Naive thymus-derived CD4-positive, alpha-beta T cell (primary cell): ENCODE measurements around the gene PTPRN2. TPM values are rescaled to one million over a fixed set of nuclear protein-coding genes. Genes with fewer than 3 reads are reported as not detected.

Experiments used
- ATAC-seq: fragments of 150-1000 bp; cut with Tn5 transposase; 2 replicates; pipeline ENCODE4 v1.10.0; 2021; ENCODE audit warnings: mild to moderate bottlenecking, moderate library complexity
- CTCF ChIA-PET: fragments of 350-600 bp; sonication (Branson Sonifier 250); formaldehyde crosslinking; loops from one replicate; lab custom pipeline; 2021; ENCODE audit warnings: antibody characterized with exemption; lab: Charles Lee
- POLR2A ChIA-PET: fragments of 350-600 bp; sonication (Branson Sonifier 250); formaldehyde crosslinking; loops from one replicate; lab custom pipeline; 2021; ENCODE audit warnings: antibody characterized with exemption, inconsistent platforms; lab: Charles Lee
- DNase-seq, 9 donors: peaks; one replicate each; pipeline versions ENCODE4 v3.0.0 to v3.0.0-alpha.2; 2020 to 2022; ENCODE audit warnings: mixed read lengths in 1 of 9
- H3K27ac ChIP-seq: one replicate; pipeline ENCODE4 v1.7.0; 2013; ENCODE audit warnings: mild to moderate bottlenecking, low read depth, low read length, moderate library complexity
- H3K27me3 ChIP-seq, 2 donors: one replicate each; pipeline ENCODE4 v1.7.0; 2013; ENCODE audit warnings: low read length in 2 of 2, mild to moderate bottlenecking in 2 of 2, moderate library complexity in 2 of 2; ENCODE audit not compliant: control insufficient read depth in 2 of 2, insufficient read depth in 2 of 2
- H3K36me3 ChIP-seq, 3 experiments: 1 replicate in 2 of 3; 2 replicates in 1 of 3; pipeline ENCODE4 v1.7.0; 2013; ENCODE audit warnings: low read length in 3 of 3, mild to moderate bottlenecking in 3 of 3, moderate library complexity in 1 of 3; ENCODE audit not compliant: insufficient read depth in 3 of 3, control insufficient read depth in 2 of 3
- H3K4me1 ChIP-seq, 2 donors: one replicate each; pipeline ENCODE4 v1.7.0; 2013; ENCODE audit warnings: low read length in 2 of 2, mild to moderate bottlenecking in 2 of 2, moderate library complexity in 1 of 2; ENCODE audit not compliant: control insufficient read depth in 2 of 2, insufficient read depth in 2 of 2
- H3K4me3 ChIP-seq: 2 replicates; pipeline ENCODE4 v1.7.0; 2013; ENCODE audit warnings: mild to moderate bottlenecking, low read length
- H3K9me3 ChIP-seq, 3 experiments: 1 replicate in 2 of 3; 2 replicates in 1 of 3; pipeline ENCODE4 v1.7.0; 2013; ENCODE audit warnings: low read length in 3 of 3; ENCODE audit not compliant: control insufficient read depth in 2 of 3
- H3K27ac Mint-ChIP-seq, 9 donors: one replicate each; pipeline ENCODE4 v1.8.0; 2020 to 2022; ENCODE audit warnings: mixed read lengths in 9 of 9, mild to moderate bottlenecking in 8 of 9, moderate library complexity in 5 of 9, inconsistent platforms in 2 of 9
- H3K27me3 Mint-ChIP-seq, 5 donors: one replicate each; pipeline ENCODE4 v1.8.0; 2021 to 2022; ENCODE audit warnings: mixed read lengths in 5 of 5, mild to moderate bottlenecking in 1 of 5
- H3K36me3 Mint-ChIP-seq, 5 donors: one replicate each; pipeline ENCODE4 v1.8.0; 2020 to 2022; ENCODE audit warnings: mixed read lengths in 5 of 5, mild to moderate bottlenecking in 3 of 5, inconsistent platforms in 1 of 5
- H3K4me1 Mint-ChIP-seq, 7 donors: one replicate each; pipeline ENCODE4 v1.8.0; 2020 to 2022; ENCODE audit warnings: mixed read lengths in 7 of 7, mild to moderate bottlenecking in 3 of 7, inconsistent platforms in 1 of 7
- H3K4me3 Mint-ChIP-seq, 10 donors: one replicate each; pipeline ENCODE4 v1.8.0; 2020 to 2022; ENCODE audit warnings: mild to moderate bottlenecking in 10 of 10, mixed read lengths in 10 of 10, moderate library complexity in 6 of 10, inconsistent platforms in 2 of 10
- H3K9me3 Mint-ChIP-seq, 11 donors: one replicate each; pipeline ENCODE4 v1.8.0; 2020 to 2022; ENCODE audit warnings: mixed read lengths in 11 of 11, mild to moderate bottlenecking in 4 of 11, inconsistent platforms in 1 of 11, moderate library complexity in 1 of 11
- intact Hi-C, 2 donors: fragments of 100-400 bp; cut with micrococcal nuclease; formaldehyde crosslinking; loops; one replicate each; pipeline ENCODE4 v1.15.1; 2023
- polyA plus RNA-seq, 2 donors: library from polyadenylated mRNA; unstranded; fragments of 300-500 nt; fragmentation: Illumina TruSeq; gene quantifications; one replicate each; pipeline ENCODE4 v1.2.3, GENCODE V29; 2021
- total RNA-seq, 6 experiments: library from RNA in 5 of 6; stranded (reverse) in 5 of 6; gene quantifications; 1 replicate in 5 of 6; 2 replicates in 1 of 6; pipeline ENCODE4 v1.2.3 and lab custom pipeline; 2021 to 2026

The PTPRN2 gene
- total and polyA plus RNA-seq, 7 experiments from 2014 or later = 0.58 to 2.3 (median 1.4) TPM

GRCh38 chr7:158557441-158557755 is 30.2 kb downstream of the PTPRN2 start:
- no peak overlapping the region for H3K4me3 Mint-ChIP-seq
- Histone ChIP-seq H3K4me3 (no peak overlapping the region), H3K36me3 (no peaks in the 10 kb centered on the region), H3K4me1 (no peaks in the 10 kb centered on the region), H3K27ac (no peak overlapping the region), H3K27me3 (no peaks in the 10 kb centered on the region), H3K9me3 (no peaks in the 10 kb centered on the region)
- ChIA-PET POLR2A (no interaction called here), CTCF (interaction anchor here (1.0 kb wide), 1 partner anchor 138 kb away, joined by 3 read pairs; no protein-coding TSS in a partner anchor)
- H3K27me3 Mint-ChIP-seq = peaks cover 0 to 51% (median 5%) of the 10 kb centered on the region in 5 donors
- peaks cover 0 to 4% (median 1%) of the 10 kb centered on the region in 5 donors for H3K36me3 Mint-ChIP-seq
- intact Hi-C loops = no loop called here
- no peaks in the 10 kb centered on the region for H3K4me1 Mint-ChIP-seq
- ATAC-seq (no peak), DNase-seq (no peak)
- no peak overlapping the region for H3K27ac Mint-ChIP-seq
- peaks cover 0 to 5% (median 0%) of the 10 kb centered on the region in 11 donors for H3K9me3 Mint-ChIP-seq

GRCh38 chr7:158556721-158557440 is 30.7 kb downstream of the PTPRN2 start:
- no peaks in the 10 kb centered on the region for H3K36me3 ChIP-seq
- H3K27me3 ChIP-seq = no peaks in the 10 kb centered on the region
- Mint-ChIP-seq H3K36me3 (peaks cover 0 to 4% (median 1%) of the 10 kb centered on the region in 5 donors), H3K9me3 (peaks cover 0 to 5% (median 0%) of the 10 kb centered on the region in 11 donors), H3K27me3 (peaks cover 0 to 49% (median 5%) of the 10 kb centered on the region in 5 donors), H3K27ac (no peak overlapping the region), H3K4me1 (no peaks in the 10 kb centered on the region), H3K4me3 (no peak overlapping the region)
- no peak for ATAC-seq
- ChIA-PET CTCF (no interaction called here), POLR2A (no interaction called here)
- intact Hi-C loops = no loop called here
- no peak overlapping the region for H3K27ac ChIP-seq
- DNase-seq = no peak
- H3K9me3 ChIP-seq = no peaks in the 10 kb centered on the region
- no peaks in the 10 kb centered on the region for H3K4me1 ChIP-seq
- H3K4me3 ChIP-seq = no peak overlapping the region

- Histone ChIP-seq H3K4me1 (no peaks in the 10 kb centered on the region), H3K4me3 (no peak overlapping the region), H3K27me3 (no peaks in the 10 kb centered on the region), H3K9me3 (no peaks in the 10 kb centered on the region), H3K27ac (no peak overlapping the region), H3K36me3 (no peaks in the 10 kb centered on the region)
- DNase-seq (no peak), ATAC-seq (no peak)
- ChIA-PET CTCF (no interaction called here), POLR2A (no interaction called here)
- H3K27ac Mint-ChIP-seq = no peak overlapping the region
- peaks cover 0 to 5% (median 0%) of the 10 kb centered on the region in 11 donors for H3K9me3 Mint-ChIP-seq
- no peak overlapping the region for H3K4me3 Mint-ChIP-seq
- intact Hi-C loops = no loop called here
- H3K36me3 Mint-ChIP-seq = peaks cover 0 to 4% (median 1%) of the 10 kb centered on the region in 5 donors
- no peaks in the 10 kb centered on the region for H3K4me1 Mint-ChIP-seq
- peaks cover 0 to 39% (median 5%) of the 10 kb centered on the region in 5 donors for H3K27me3 Mint-ChIP-seq
These were observed 32.5 kb downstream of the PTPRN2 start for GRCh38 chr7:158555034-158555520.

- Histone ChIP-seq H3K4me3 (no peak overlapping the region), H3K9me3 (no peaks in the 10 kb centered on the region), H3K27ac (no peak overlapping the region), H3K36me3 (no peaks in the 10 kb centered on the region), H3K4me1 (no peaks in the 10 kb centered on the region), H3K27me3 (no peaks in the 10 kb centered on the region)
- Mint-ChIP-seq H3K27me3 (peaks cover 0 to 34% (median 8%) of the 10 kb centered on the region in 5 donors), H3K27ac (no peak overlapping the region), H3K9me3 (peaks cover 0 to 3% (median 0%) of the 10 kb centered on the region in 11 donors), H3K4me1 (no peaks in the 10 kb centered on the region), H3K4me3 (no peak overlapping the region), H3K36me3 (peaks cover 0 to 3% (median under 1%) of the 10 kb centered on the region in 5 donors)
- intact Hi-C loops = no loop called here
- ATAC-seq = no peak
- DNase-seq = no peak
- ChIA-PET POLR2A (no interaction called here), CTCF (no interaction called here)
These were observed 36.7 kb downstream of the PTPRN2 start for GRCh38 chr7:158550886-158551452.

- Mint-ChIP-seq H3K4me3 (no peak overlapping the region), H3K27me3 (peaks cover 0 to 32% (median 8%) of the 10 kb centered on the region in 5 donors), H3K27ac (no peak overlapping the region), H3K4me1 (no peaks in the 10 kb centered on the region), H3K9me3 (no peaks in the 10 kb centered on the region), H3K36me3 (no peaks in the 10 kb centered on the region)
- ATAC-seq = no peak
- Histone ChIP-seq H3K27me3 (no peaks in the 10 kb centered on the region), H3K36me3 (no peaks in the 10 kb centered on the region), H3K4me1 (no peaks in the 10 kb centered on the region), H3K4me3 (no peak overlapping the region), H3K27ac (no peak overlapping the region), H3K9me3 (no peaks in the 10 kb centered on the region)
- POLR2A ChIA-PET = no interaction called here
- CTCF ChIA-PET = no interaction called here
- intact Hi-C loops = no loop called here
- DNase-seq = no peak
These were observed 37.3 kb downstream of the PTPRN2 start for GRCh38 chr7:158550394-158550700.

- no peak overlapping the region for H3K27ac ChIP-seq
- ChIA-PET CTCF (no interaction called here), POLR2A (no interaction called here)
- Mint-ChIP-seq H3K27me3 (peaks cover 0 to 26% (median 6%) of the 10 kb centered on the region in 5 donors), H3K4me3 (no peak overlapping the region), H3K27ac (no peak overlapping the region), H3K36me3 (no peaks in the 10 kb centered on the region), H3K4me1 (no peaks in the 10 kb centered on the region), H3K9me3 (no peaks in the 10 kb centered on the region)
- no peaks in the 10 kb centered on the region for H3K9me3 ChIP-seq
- no peak overlapping the region for H3K4me3 ChIP-seq
- ATAC-seq (no peak), DNase-seq (no peak)
- H3K36me3 ChIP-seq = no peaks in the 10 kb centered on the region
- no peaks in the 10 kb centered on the region for H3K4me1 ChIP-seq
- H3K27me3 ChIP-seq = no peaks in the 10 kb centered on the region
- intact Hi-C loops = no loop called here
These were observed 37.8 kb downstream of the PTPRN2 start for GRCh38 chr7:158549616-158550393.
